Heart right ventricle (tissue), 16 donors: ENCODE results near the gene SMYD3. TPM values are rescaled to one million over a fixed set of nuclear protein-coding genes. Genes with fewer than 3 reads are reported as not detected.
A peak's percentile ranks its signal among the peaks of the same experiment; 100 is the strongest.

Experiments used
- ATAC-seq, 8 donors: fragments of 200-7000 bp; cut with Tn5 transposase; one replicate each; pipeline ENCODE4 v1.9.1; 2020; ENCODE audit warnings: mild to moderate bottlenecking in 8 of 8, moderate library complexity in 8 of 8, moderate number of reproducible peaks in 1 of 8
- DNase-seq, 2 donors: peaks; one replicate each; pipeline ENCODE4 v3.0.0-alpha.2; 2020
- H3K27ac ChIP-seq, 10 donors: fragments of 200-600 bp; sonication (generic) in 2 of 10; one replicate each; pipeline versions ENCODE4 v1.5.0 to v1.8.0; 2020 to 2022; ENCODE audit warnings: mild to moderate bottlenecking in 3 of 10
- H3K27me3 ChIP-seq, 7 donors: fragments of 200-600 bp; one replicate each; pipeline ENCODE4 v1.8.0; 2021 to 2022; ENCODE audit warnings: mild to moderate bottlenecking in 2 of 7
- H3K36me3 ChIP-seq, 9 donors: fragments of 200-600 bp; sonication (generic) in 1 of 9; one replicate each; pipeline versions ENCODE4 v1.5.0 to v1.8.0; 2020 to 2022; ENCODE audit warnings: mild to moderate bottlenecking in 2 of 9
- H3K4me1 ChIP-seq, 9 donors: fragments of 200-600 bp; sonication (generic) in 1 of 9; one replicate each; pipeline versions ENCODE4 v1.5.0 to v1.8.0; 2020 to 2022; ENCODE audit warnings: mild to moderate bottlenecking in 4 of 9
- H3K4me3 ChIP-seq, 10 donors: fragments of 200-600 bp; sonication (generic) in 2 of 10; one replicate each; pipeline versions ENCODE4 v1.5.0 to v1.8.0; 2020 to 2022; ENCODE audit warnings: mild to moderate bottlenecking in 7 of 10, moderate library complexity in 2 of 10
- H3K9me3 ChIP-seq, 11 donors: fragments of 200-600 bp in 10 of 11; sonication (generic) in 2 of 11; one replicate each; pipeline versions ENCODE4 v1.5.0 to v1.8.0; 2013 to 2022; ENCODE audit warnings: mild to moderate bottlenecking in 2 of 11, control low read depth in 1 of 11, moderate library complexity in 1 of 11
- WGBS, 2 donors: extraction: QIAGEN DNeasy Blood & Tissue Kit; methylation state at CpG; one replicate each; pipeline ENCODE4 v1.1.7; 2013; ENCODE audit warnings: inconsistent platforms in 1 of 2; 5-methylcytosine and 5-hydroxymethylcytosine counted together
- intact Hi-C, 10 donors: fragments of 100-400 bp; cut with DNase I; formaldehyde crosslinking; loops; one replicate each; pipeline versions ENCODE4 v1.11.1 to v1.14.2; 2022
- polyA plus RNA-seq, 2 donors: library from polyadenylated mRNA; stranded (reverse); fragments of 200-250 nt; gene quantifications; one replicate each; pipeline ENCODE4 v1.2.3, GENCODE V29; 2013
- total RNA-seq, 10 donors: library from RNA; stranded (reverse); fragmentation: NEBNext Ultra II Directional in 3 of 10; extraction: Animal tissue kit (Norgen Biotek cat#: 25700) in 3 of 10; gene quantifications; one replicate each; pipeline versions ENCODE4 v1.2.1 to v1.2.4, GENCODE V29; 2021 to 2023
- TF ChIP-seq, protein P1 (sequence below), 9 donors: fragments of 200-600 bp; sonication (generic) in 2 of 9; IDR thresholded peaks; one replicate each; pipeline versions ENCODE4 v1.5.0 to v1.8.0; 2021 to 2022; ENCODE audit warnings: antibody characterized with exemption in 9 of 9, mild to moderate bottlenecking in 5 of 9, moderate library complexity in 1 of 9
- donor health status: Arrhythmogenic right ventricular cardiomyopathy.
- donor health status: ischemic (EF 13 %, LVEDD 7.1; RV severe dilation, severe dysfunction).
- donor health status: healthy with polysubstance abuse.
- donor health status: DM: no; HTN: yes; CAD: no.
- donor health status: DM: no; HTN: no; CAD: no.
- donor health status: ischemic (EF 25% LVEDD 6.9; RV normal size, moderate dysfunction).
- donor health status: ischemic (EF 25% LVEDD 5.7; RV mildly dilated, moderate dysfunction).
- donor health status: healthy.
- donor health status: DM: yes; HTN: yes; CAD: no.
- donor health status: Ischemic cardiomyopathy.
- donor health status: ischemic (EF 35%, LVEDD 5.7; RV mildly dilated, moderate dysfunction).
- donor health status: nonischemic (EF 11% LVEDD 7.7; RV severe dilation, severe dysfunction).
- donor health status: DM: yes; HTN: yes; CAD: no.
- donor health status: PGD.
- donor health status: ischemic (EF 29% LVEDD 5.4; RV normal size, mild dysfunction).
- donor health status: nonischemic (EF 23%, LVEDD 6.1; RV moderate dilation, normal function).

SMYD3 gene
- total and polyA plus RNA-seq, 12 donors, result 5.9 to 13.9 (median 8.1) TPM

DNA sequence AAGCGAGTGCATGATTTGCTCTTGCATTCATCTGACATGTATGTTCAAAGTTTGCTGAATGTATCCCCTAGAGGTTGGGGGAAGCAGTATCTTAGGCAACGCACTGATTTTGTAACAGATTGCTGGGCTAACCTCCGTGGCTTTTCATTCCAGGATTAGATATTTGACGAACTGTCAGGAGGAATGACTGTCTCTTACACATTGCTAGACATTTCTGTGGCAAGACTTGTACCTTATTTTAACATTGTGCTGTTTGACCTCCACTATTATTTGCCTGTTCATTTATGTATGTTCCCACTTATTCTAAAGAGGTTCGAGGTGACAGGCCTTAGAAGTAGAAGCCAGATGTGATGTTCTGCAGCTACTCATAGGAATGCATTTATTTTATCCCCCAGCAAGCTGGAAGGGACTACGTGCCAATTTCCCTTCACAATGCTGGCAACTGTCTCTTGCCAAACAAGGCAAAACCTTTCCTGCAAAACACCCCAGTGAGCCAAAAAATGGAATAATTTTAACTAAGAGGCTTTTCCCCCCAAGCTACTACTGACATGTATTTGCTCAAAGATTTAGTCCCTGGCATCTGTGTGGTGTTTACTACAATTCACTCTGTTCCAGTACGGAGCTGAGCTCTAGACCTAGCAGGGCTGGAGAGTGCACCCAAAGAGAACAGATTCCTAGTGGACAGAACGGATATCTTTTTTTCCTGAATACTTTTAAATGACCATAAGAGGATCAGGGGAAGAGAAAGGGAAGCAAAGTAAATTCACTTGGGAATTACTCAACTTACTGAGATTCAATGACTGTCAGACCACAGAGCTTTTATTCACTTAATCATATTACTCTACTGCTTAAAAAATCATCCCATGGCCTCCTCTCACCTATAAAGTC, 646.2 kb downstream of the SMYD3 start:
- 45% methylated on average over 8 of the region's 8 CpGs for WGBS, 2 donors
- H3K9me3 ChIP-seq, result no peaks in the 10 kb centered on the region
- peak overlapping the region in 1 of 10 donors; percentile 72 for H3K27ac ChIP-seq
- DNase-seq (no peak), ATAC-seq (peak in 3 of 8 donors; percentile 17 to 46 (median 27))
- no peaks in the 10 kb centered on the region for H3K36me3 ChIP-seq
- TF ChIP-seq, protein P1, sequence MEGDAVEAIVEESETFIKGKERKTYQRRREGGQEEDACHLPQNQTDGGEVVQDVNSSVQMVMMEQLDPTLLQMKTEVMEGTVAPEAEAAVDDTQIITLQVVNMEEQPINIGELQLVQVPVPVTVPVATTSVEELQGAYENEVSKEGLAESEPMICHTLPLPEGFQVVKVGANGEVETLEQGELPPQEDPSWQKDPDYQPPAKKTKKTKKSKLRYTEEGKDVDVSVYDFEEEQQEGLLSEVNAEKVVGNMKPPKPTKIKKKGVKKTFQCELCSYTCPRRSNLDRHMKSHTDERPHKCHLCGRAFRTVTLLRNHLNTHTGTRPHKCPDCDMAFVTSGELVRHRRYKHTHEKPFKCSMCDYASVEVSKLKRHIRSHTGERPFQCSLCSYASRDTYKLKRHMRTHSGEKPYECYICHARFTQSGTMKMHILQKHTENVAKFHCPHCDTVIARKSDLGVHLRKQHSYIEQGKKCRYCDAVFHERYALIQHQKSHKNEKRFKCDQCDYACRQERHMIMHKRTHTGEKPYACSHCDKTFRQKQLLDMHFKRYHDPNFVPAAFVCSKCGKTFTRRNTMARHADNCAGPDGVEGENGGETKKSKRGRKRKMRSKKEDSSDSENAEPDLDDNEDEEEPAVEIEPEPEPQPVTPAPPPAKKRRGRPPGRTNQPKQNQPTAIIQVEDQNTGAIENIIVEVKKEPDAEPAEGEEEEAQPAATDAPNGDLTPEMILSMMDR (IDR thresholded peaks at IDR 0.05), result no peak
- H3K27me3 ChIP-seq, result no peaks in the 10 kb centered on the region
- intact Hi-C loops, result no loop called here
- H3K4me1 ChIP-seq, result peaks cover 0 to 27% (median 13%) of the 10 kb centered on the region in 9 donors
- no peak overlapping the region for H3K4me3 ChIP-seq

DNA sequence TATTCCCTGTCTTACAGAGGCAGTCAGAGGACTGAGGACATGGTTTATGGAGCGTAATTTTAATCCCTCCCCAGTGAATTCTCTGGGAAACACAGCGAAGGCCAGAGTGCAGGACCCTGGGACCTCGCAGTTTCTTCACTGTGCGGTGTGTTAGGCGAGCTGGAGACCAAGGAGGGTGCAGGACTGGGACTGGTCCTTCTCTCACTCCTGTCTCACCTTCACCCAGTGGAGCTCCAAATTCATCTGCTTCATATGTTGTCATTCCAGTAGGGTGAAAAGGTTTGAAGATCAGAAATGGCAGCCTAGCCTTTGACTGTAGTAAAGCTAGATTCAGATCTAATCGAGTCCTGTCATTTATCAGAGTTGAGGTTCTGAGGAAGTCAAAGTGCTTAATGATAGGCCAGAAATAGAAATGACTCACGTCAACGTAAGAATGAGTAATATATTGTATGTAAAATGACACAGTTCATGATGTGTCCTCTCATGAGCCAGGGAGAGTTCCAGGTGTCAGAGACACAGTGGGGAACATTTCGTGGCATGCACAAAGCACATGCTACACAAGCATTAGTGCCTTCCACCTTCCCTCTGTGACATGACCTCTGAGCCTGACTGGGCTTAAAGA, 647.5 kb downstream of the SMYD3 start:
- Histone ChIP-seq H3K27ac (peak overlapping the region in 1 of 10 donors; percentile 72), H3K4me1 (peaks cover 0 to 27% (median 13%) of the 10 kb centered on the region in 9 donors), H3K4me3 (no peak overlapping the region), H3K27me3 (no peaks in the 10 kb centered on the region), H3K36me3 (no peaks in the 10 kb centered on the region), H3K9me3 (peaks cover 0 to 3% (median 0%) of the 10 kb centered on the region in 11 donors)
- DNase-seq, result peak in 1 of 2 donors; percentile 17
- TF ChIP-seq, protein P1 (IDR thresholded peaks at IDR 0.05), result no peak
- 69 to 77% methylated on average over 9 of the region's 9 CpGs for WGBS, 2 donors
- ATAC-seq, result peak in 5 of 8 donors; percentile 21 to 56 (median 38)
- intact Hi-C loops, result no loop called here

DNA sequence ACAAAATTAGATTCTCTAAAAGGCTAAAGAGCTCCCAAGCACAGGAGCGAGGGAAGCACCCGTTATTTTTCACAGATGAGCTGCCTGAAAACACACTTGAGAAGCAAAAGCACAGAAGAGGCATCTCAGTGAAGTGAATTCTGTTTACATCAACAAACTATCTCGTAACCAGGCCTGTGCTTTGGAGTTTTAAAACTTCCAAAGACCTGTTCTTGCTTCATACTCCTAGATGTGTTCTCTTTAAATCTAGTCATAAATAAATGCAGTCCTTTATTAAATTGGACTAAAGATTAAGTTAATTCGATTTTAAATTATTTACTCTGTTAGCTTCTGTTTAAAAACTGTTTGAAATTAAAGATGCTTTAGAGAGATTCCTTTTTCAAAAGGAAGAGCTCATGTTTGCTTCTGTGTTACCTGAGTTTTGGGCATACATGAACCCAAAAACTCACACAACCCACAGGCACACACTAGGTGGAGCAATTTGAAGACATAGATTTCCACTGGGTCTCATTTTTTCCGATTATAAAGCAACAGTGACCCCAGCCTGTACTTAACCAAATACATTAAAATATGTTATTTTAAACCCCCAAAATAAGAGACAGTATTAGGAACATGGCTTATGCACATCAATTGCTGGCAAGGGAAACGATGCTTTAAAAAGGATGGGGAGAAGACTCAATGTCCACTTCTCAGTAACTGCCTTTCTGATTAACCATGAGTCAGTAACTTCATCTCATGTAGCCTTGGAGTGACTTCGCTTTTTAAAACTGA, 648.2 kb downstream of the SMYD3 start:
- ATAC-seq (no peak), DNase-seq (no peak)
- TF ChIP-seq, protein P1 (IDR thresholded peaks at IDR 0.05), result peak in 4 of 9 donors; percentile 12 to 42 (median 22)
- Histone ChIP-seq H3K9me3 (peaks cover 0 to 8% (median 0%) of the 10 kb centered on the region in 11 donors), H3K36me3 (no peaks in the 10 kb centered on the region), H3K27ac (peak overlapping the region in 1 of 10 donors; percentile 72), H3K4me3 (no peak overlapping the region), H3K4me1 (peaks cover 0 to 27% (median 13%) of the 10 kb centered on the region in 9 donors), H3K27me3 (no peaks in the 10 kb centered on the region)
- 75 to 80% methylated on average over 7 of the region's 7 CpGs for WGBS, 2 donors
- intact Hi-C loops, result no loop called here
